GM12892 (cell line): Measurements from ENCODE around the gene DYRK1B.

Experiments
- POLR2AphosphoS5 ChIP-seq: IDR thresholded peaks from 2 replicates; pipeline ENCODE4 v1.6.1; 2011; ENCODE audit warnings: low read depth, low read length, control low read depth
- TAF1 ChIP-seq: IDR thresholded peaks from 2 replicates; pipeline ENCODE4 v1.6.1; 2011; ENCODE audit warnings: low read depth, mild to moderate bottlenecking, control low read depth, low read length, borderline replicate concordance

GRCh38 chr19:39867133-39867532 lies 33.2 kb upstream of the DYRK1B start:
- TF ChIP-seq POLR2AphosphoS5 (no peak), TAF1 (no peak)
